ENCODE results near the gene SPIRE2.

DNA sequence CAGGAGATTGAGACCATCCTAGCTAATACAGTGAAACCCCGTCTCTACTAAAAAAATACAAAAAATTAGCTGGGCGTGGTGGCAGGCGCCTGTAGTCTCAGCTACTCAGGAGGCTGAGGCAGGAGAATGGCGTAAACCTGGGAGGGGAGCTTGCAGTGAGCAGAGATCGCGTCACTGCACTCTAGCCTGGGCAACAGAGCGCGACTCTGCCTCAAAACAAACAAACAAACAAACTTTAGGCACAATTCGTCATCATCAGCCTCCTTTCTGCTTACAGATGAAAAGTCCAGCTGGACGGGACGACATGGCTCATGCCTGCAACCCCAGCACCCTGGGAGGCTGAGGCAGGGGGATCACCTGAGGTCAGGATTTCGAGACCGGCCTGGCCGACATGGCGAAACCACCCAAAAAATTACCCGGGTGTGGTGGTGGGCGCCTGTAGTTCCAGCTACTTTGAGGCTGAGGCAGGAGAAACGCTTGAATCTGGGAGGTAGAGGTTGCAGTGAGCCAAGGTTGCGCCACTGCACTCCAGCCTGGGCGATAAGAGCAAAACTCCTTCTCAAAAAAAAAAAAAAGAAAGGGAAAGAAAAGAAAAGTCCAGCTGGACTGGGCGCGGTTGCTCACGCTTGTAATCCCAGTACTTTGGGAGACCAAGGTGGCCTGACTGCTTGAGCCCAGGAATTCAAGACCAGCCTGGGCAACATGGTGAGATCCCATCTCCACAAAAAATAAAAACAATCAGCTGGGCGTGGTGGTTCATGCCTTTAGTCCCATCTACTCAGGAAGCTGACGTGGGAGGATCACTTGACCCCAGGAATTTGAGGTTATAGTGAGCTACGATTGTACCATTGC, 1.5 kb upstream of the SPIRE2 start:
- TF ChIP-seq MAFK (IDR thresholded peaks at IDR 0.05; ENCODE audit: low read depth, low read length): no peak
- TF ChIP-seq CHD1 (IDR thresholded peaks at IDR 0.05; ENCODE audit: low read depth, low read length): no peak
- TF ChIP-seq, protein P1, sequence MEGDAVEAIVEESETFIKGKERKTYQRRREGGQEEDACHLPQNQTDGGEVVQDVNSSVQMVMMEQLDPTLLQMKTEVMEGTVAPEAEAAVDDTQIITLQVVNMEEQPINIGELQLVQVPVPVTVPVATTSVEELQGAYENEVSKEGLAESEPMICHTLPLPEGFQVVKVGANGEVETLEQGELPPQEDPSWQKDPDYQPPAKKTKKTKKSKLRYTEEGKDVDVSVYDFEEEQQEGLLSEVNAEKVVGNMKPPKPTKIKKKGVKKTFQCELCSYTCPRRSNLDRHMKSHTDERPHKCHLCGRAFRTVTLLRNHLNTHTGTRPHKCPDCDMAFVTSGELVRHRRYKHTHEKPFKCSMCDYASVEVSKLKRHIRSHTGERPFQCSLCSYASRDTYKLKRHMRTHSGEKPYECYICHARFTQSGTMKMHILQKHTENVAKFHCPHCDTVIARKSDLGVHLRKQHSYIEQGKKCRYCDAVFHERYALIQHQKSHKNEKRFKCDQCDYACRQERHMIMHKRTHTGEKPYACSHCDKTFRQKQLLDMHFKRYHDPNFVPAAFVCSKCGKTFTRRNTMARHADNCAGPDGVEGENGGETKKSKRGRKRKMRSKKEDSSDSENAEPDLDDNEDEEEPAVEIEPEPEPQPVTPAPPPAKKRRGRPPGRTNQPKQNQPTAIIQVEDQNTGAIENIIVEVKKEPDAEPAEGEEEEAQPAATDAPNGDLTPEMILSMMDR (conservative IDR thresholded peaks at IDR 0.05; ENCODE audit: low read depth, low read length): no peak
- TF ChIP-seq MXI1 (IDR thresholded peaks at IDR 0.05; ENCODE audit: borderline replicate concordance, low read depth, low read length): no peak
- TF ChIP-seq, protein P2, sequence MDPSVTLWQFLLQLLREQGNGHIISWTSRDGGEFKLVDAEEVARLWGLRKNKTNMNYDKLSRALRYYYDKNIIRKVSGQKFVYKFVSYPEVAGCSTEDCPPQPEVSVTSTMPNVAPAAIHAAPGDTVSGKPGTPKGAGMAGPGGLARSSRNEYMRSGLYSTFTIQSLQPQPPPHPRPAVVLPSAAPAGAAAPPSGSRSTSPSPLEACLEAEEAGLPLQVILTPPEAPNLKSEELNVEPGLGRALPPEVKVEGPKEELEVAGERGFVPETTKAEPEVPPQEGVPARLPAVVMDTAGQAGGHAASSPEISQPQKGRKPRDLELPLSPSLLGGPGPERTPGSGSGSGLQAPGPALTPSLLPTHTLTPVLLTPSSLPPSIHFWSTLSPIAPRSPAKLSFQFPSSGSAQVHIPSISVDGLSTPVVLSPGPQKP (IDR thresholded peaks at IDR 0.05; ENCODE audit: borderline replicate concordance, low read depth, low read length): no peak
- TF ChIP-seq POLR2A (IDR thresholded peaks at IDR 0.05; ENCODE audit: low read depth, low read length): no peak
- TF ChIP-seq, protein P3, sequence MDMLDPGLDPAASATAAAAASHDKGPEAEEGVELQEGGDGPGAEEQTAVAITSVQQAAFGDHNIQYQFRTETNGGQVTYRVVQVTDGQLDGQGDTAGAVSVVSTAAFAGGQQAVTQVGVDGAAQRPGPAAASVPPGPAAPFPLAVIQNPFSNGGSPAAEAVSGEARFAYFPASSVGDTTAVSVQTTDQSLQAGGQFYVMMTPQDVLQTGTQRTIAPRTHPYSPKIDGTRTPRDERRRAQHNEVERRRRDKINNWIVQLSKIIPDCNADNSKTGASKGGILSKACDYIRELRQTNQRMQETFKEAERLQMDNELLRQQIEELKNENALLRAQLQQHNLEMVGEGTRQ (IDR thresholded peaks at IDR 0.05; ENCODE audit: low read depth, low read length): no peak
- no peak for TF ChIP-seq FOS (IDR thresholded peaks at IDR 0.05; ENCODE audit: low read depth, low read length)
- TF ChIP-seq BHLHE40 (IDR thresholded peaks at IDR 0.05; ENCODE audit: low read depth, low read length): no peak
- TF ChIP-seq SMC3 (IDR thresholded peaks at IDR 0.05; ENCODE audit: low read depth, low read length): no peak
- TF ChIP-seq NFE2L2 (IDR thresholded peaks at IDR 0.05; ENCODE audit: low read depth, low read length): no peak

All from IMR-90 (cell line).